Endodermal cell (in vitro differentiated cells): ENCODE results near the gene NCOA6. TPM values are rescaled to one million over a fixed set of nuclear protein-coding genes. Genes with fewer than 3 reads are reported as not detected.

Experiments used
- DNase-seq: peaks from one replicate; pipeline ENCODE4 v3.0.0-alpha.2; 2017
- H3K27ac ChIP-seq: 2 replicates; pipeline ENCODE4 v1.5.1; 2013; ENCODE audit warnings: mild to moderate bottlenecking, low read depth, low read length, moderate library complexity
- H3K27me3 ChIP-seq: 2 replicates; pipeline ENCODE4 v1.6.1; 2013; ENCODE audit warnings: mild to moderate bottlenecking, low read length, moderate library complexity; ENCODE audit not compliant: insufficient read depth, control insufficient read depth, poor library complexity, severe bottlenecking
- H3K36me3 ChIP-seq: 2 replicates; pipeline ENCODE4 v1.7.0; 2013; ENCODE audit warnings: mild to moderate bottlenecking, low read length, moderate library complexity; ENCODE audit not compliant: control insufficient read depth, insufficient read depth
- H3K4me1 ChIP-seq: one replicate; pipeline ENCODE4 v1.7.0; 2013; ENCODE audit warnings: low read length; ENCODE audit not compliant: control insufficient read depth, insufficient read depth
- H3K4me3 ChIP-seq: 2 replicates; pipeline ENCODE4 v1.5.1; 2013; ENCODE audit warnings: mild to moderate bottlenecking, low read length, moderate library complexity
- H3K9ac ChIP-seq: 2 replicates; pipeline ENCODE4 v1.6.1; 2013; ENCODE audit warnings: mild to moderate bottlenecking, low read length, moderate library complexity; ENCODE audit not compliant: poor library complexity, severe bottlenecking; ENCODE audit errors: extremely low read depth
- H3K9me3 ChIP-seq: 2 replicates; pipeline ENCODE4 v1.6.1; 2013; ENCODE audit warnings: mild to moderate bottlenecking, low read length, moderate library complexity; ENCODE audit not compliant: control insufficient read depth
- H3K27ac Mint-ChIP-seq: 2 replicates; pipeline ENCODE4 v1.8.0; 2020; ENCODE audit warnings: mixed read lengths
- H3K27me3 Mint-ChIP-seq: 2 replicates; pipeline ENCODE4 v1.8.0; 2021; ENCODE audit warnings: mild to moderate bottlenecking, mixed read lengths; ENCODE audit not compliant: insufficient read depth
- H3K36me3 Mint-ChIP-seq: 2 replicates; pipeline ENCODE4 v1.8.0; 2020; ENCODE audit warnings: low read depth, mixed read lengths
- H3K4me1 Mint-ChIP-seq: 2 replicates; pipeline ENCODE4 v1.8.0; 2020; ENCODE audit warnings: mixed read lengths
- H3K4me3 Mint-ChIP-seq: 2 replicates; pipeline ENCODE4 v1.8.0; 2020; ENCODE audit warnings: mild to moderate bottlenecking, moderate library complexity, mixed read lengths
- H3K9me3 Mint-ChIP-seq: 2 replicates; pipeline ENCODE4 v1.8.0; 2020; ENCODE audit warnings: mild to moderate bottlenecking, mixed read lengths
- WGBS, 2 experiments: methylation state at CpG; one replicate each; pipeline versions ENCODE4 v1.1.5 to v1.1.7; 2013; ENCODE audit warnings: missing lambda C conversion rate in 2 of 2, mixed read lengths in 1 of 2; ENCODE audit not compliant: insufficient coverage in 1 of 2, insufficient read length in 1 of 2; 5-methylcytosine and 5-hydroxymethylcytosine counted together
- total RNA-seq, 2 donors: library from RNA; stranded (reverse); fragmentation: NEBNext Ultra II Directional in 1 of 2; extraction: Animal tissue kit (Norgen Biotek cat#: 25700) in 1 of 2; gene quantifications; 2 replicates in 1 of 2; 3 replicates in 1 of 2; pipeline ENCODE4 v1.2.1, GENCODE V29; 2021
- TF ChIP-seq, protein P1 (sequence below): fragments of 200-600 bp; sonication (generic); conservative IDR thresholded peaks from 2 replicates; pipeline ENCODE4 v1.5.0; 2021; ENCODE audit warnings: antibody characterized with exemption, mild to moderate bottlenecking

The NCOA6 gene
- total RNA-seq, 2 donors from 2014 or later: 27.1 to 37.4 TPM

DNA sequence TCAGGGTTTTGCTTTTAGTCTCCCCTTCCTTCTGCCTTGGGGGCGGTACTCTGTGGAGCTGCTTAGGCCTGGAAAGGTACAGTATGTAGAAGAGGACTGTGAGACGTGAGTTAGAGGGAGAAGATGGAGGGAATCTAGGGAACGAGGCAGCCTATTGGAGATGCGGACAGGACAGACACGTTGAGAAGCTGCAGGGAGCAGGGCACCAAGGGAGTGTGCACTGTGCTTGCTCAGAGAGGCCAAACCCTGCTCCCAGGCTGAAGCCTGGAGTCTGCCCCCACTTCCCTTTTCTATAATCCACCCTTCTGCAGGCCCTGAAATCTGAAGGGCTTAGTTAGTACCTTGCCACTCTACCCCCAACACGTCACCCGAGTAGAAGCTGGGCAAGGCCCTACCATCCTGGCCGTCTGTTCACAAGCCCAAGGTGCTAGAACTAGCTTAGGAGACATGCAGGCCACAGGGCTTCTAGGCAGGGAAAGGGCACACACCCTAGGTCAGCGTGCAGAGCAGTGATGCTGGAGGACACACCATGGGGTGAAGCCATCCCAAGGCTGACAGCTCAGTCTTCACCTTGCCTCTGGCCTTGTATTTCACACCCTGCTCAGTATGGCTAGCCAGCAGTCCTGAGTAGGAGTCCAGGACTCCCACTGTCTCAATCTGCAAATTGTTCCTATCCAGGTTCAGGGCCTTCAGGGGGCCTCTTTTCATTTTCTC is 114.4 kb downstream of the NCOA6 start:
- Histone ChIP-seq H3K36me3 (peaks cover 27% of the 10 kb centered on the region), H3K27me3 (peaks cover 16% of the 10 kb centered on the region), H3K9ac (no peak overlapping the region), H3K4me3 (no peak overlapping the region), H3K9me3 (no peaks in the 10 kb centered on the region), H3K4me1 (no peaks in the 10 kb centered on the region), H3K27ac (no peak overlapping the region)
- Mint-ChIP-seq H3K4me3 (peak overlapping the region; percentile 67), H3K27ac (no peak overlapping the region), H3K9me3 (no peaks in the 10 kb centered on the region), H3K4me1 (peaks cover 8% of the 10 kb centered on the region), H3K36me3 (peaks cover 30% of the 10 kb centered on the region), H3K27me3 (peaks cover 42% of the 10 kb centered on the region)
- 90 to 91% methylated on average over 5 to 9 of the region's 9 CpGs for WGBS, 2 experiments
- no peak for DNase-seq
- TF ChIP-seq, protein P1, sequence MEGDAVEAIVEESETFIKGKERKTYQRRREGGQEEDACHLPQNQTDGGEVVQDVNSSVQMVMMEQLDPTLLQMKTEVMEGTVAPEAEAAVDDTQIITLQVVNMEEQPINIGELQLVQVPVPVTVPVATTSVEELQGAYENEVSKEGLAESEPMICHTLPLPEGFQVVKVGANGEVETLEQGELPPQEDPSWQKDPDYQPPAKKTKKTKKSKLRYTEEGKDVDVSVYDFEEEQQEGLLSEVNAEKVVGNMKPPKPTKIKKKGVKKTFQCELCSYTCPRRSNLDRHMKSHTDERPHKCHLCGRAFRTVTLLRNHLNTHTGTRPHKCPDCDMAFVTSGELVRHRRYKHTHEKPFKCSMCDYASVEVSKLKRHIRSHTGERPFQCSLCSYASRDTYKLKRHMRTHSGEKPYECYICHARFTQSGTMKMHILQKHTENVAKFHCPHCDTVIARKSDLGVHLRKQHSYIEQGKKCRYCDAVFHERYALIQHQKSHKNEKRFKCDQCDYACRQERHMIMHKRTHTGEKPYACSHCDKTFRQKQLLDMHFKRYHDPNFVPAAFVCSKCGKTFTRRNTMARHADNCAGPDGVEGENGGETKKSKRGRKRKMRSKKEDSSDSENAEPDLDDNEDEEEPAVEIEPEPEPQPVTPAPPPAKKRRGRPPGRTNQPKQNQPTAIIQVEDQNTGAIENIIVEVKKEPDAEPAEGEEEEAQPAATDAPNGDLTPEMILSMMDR: no peak

DNA sequence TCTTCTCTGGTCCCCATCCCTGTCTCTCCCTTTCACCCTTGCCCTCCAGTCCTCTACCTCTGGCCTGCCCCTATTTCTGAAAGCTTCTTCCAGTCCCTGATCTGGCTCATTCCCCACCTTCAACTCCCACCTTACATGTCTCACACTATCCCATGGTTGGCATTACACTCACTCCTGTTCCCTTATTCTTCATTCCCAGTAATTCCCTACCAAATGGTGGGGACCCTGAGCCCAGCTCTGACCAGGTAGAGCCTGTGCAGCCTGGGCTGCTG is 114.9 kb downstream of the NCOA6 start:
- H3K27ac ChIP-seq: no peak overlapping the region
- H3K27me3 ChIP-seq: peaks cover 16% of the 10 kb centered on the region
- peak overlapping the region; percentile 76 for H3K4me3 ChIP-seq

DNA sequence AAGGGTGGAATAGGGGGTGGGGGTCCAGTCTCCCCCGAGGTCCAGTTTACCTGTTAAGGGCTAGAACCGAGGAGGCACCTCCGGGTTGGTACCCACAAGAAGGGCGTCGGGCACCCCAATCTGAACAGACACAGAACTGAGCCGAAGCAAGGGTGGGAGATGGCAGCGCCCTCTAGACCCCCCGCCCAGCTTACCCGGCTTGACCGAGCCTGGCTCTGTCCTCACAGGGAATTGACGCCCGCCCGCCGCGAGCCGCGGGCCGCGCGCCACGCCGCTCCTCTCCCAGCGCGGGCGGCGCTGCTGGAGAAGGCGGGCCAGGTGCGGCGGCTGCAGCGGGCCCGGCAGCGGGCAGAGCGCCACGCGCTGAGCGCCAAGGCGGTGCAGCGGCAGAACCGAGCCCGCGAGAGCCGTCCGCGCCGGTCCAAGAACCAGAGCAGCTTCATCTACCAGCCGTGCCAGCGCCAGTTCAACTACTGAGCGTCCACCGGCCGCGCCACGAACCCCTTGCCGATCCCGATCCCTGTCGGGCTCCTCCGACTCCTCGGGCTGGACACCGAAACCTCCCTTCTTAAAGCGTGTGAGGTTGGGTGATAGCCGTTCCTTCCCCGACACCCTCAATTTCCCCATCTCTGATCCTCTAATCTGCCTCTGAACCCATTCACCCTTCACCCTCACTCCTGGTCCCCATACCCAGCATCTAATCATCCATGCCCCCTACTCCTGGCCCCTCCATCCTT is 115.5 kb downstream of the NCOA6 start:
- H3K4me1 ChIP-seq: peaks cover 3% of the 10 kb centered on the region
- H3K27ac Mint-ChIP-seq: no peak overlapping the region
- no peaks in the 10 kb centered on the region for H3K9me3 Mint-ChIP-seq
- no peak overlapping the region for H3K27ac ChIP-seq
- peaks cover 19% of the 10 kb centered on the region for H3K36me3 ChIP-seq
- H3K36me3 Mint-ChIP-seq: peaks cover 22% of the 10 kb centered on the region
- H3K4me1 Mint-ChIP-seq: peaks cover 15% of the 10 kb centered on the region
- H3K9ac ChIP-seq: no peak overlapping the region
- H3K4me3 ChIP-seq: peak overlapping the region; percentile 76
- TF ChIP-seq, protein P1: peak; percentile 68
- H3K27me3 Mint-ChIP-seq: peaks cover 42% of the 10 kb centered on the region
- peaks cover 16% of the 10 kb centered on the region for H3K27me3 ChIP-seq
- peak; percentile 92 for DNase-seq
- peak overlapping the region; percentile 67 for H3K4me3 Mint-ChIP-seq
- no peaks in the 10 kb centered on the region for H3K9me3 ChIP-seq
- WGBS, 2 experiments: 9 to 17% methylated on average over 25 to 61 of the region's 61 CpGs

More for the DNA sequence above, 114.9 kb downstream of the NCOA6 start:
- Mint-ChIP-seq H3K27ac (no peak overlapping the region), H3K27me3 (peaks cover 42% of the 10 kb centered on the region), H3K4me3 (peak overlapping the region; percentile 67), H3K36me3 (peaks cover 27% of the 10 kb centered on the region), H3K9me3 (no peaks in the 10 kb centered on the region), H3K4me1 (peaks cover 10% of the 10 kb centered on the region)
- Histone ChIP-seq H3K4me1 (no peaks in the 10 kb centered on the region), H3K36me3 (peaks cover 24% of the 10 kb centered on the region), H3K9me3 (no peaks in the 10 kb centered on the region), H3K9ac (no peak overlapping the region)
- no peak for DNase-seq
- TF ChIP-seq, protein P1: no peak
